K562 (cell line): ENCODE measurements around the gene NT5C3B. TPM values are rescaled to one million over a fixed set of nuclear protein-coding genes. Genes with fewer than 3 reads are reported as not detected.

Experiments used
- ATAC-seq: fragments of 200-7000 bp; cut with Tn5 transposase; 3 replicates; pipeline ENCODE4 v1.9.1; 2020; ENCODE audit warnings: moderate library complexity
- BruUV-seq: library from RNA; stranded (reverse); fragments of 400-500 nt; replicated peaks from 2 replicates; lab custom pipeline; 2021; lab: Mats Ljungman, UMichigan
- CTCF ChIA-PET: fragments of 300-600 bp; formaldehyde crosslinking; extraction: SDS; loops from one replicate; lab custom pipeline; 2021; ENCODE audit warnings: low intra/inter-chr PET ratio; lab: Yijun Ruan, JAX
- POLR2A ChIA-PET: fragments of 300-600, 350-650 bp; sonication (Branson Sonifier 250); formaldehyde crosslinking; extraction: SDS; loops from one replicate; lab custom pipeline; 2021; ENCODE audit warnings: antibody characterized with exemption, inconsistent platforms; lab: Yijun Ruan, JAX
- DNase-seq, 4 experiments: peaks; one replicate each; pipeline versions ENCODE4 v3.0.0 to v3.0.0-alpha.2; 2011 to 2018; ENCODE audit warnings: low spot score in 3 of 4, mixed read lengths in 3 of 4; ENCODE audit errors: extremely low read depth in 1 of 4
- FAIRE-seq: peaks from 2 replicates; lab custom pipeline; 2011; peaks lifted over from hg19 to GRCh38; lab: Jason Lieb, UNC
- H2AFZ ChIP-seq: 2 replicates; pipeline ENCODE4 v1.6.0; 2011; ENCODE audit warnings: low read depth, low read length, control low read depth, inconsistent platforms
- H3K27ac ChIP-seq: fragments of 200-600 bp; 3 replicates; pipeline ENCODE4 v1.8.0; 2011; ENCODE audit warnings: low read depth, mild to moderate bottlenecking, control low read depth, inconsistent platforms, low read length, moderate library complexity, mixed read lengths; ENCODE audit errors: extremely low read depth
- H3K27me3 ChIP-seq, 2 experiments: fragments of 300-600 bp in 1 of 2; 2 replicates in 1 of 2; 3 replicates in 1 of 2; pipeline versions ENCODE4 v1.6.0 to v1.8.0; 2011; ENCODE audit warnings: inconsistent platforms in 2 of 2, low read length in 2 of 2, mild to moderate bottlenecking in 1 of 2, mixed read lengths in 1 of 2, moderate library complexity in 1 of 2; ENCODE audit not compliant: control insufficient read depth in 2 of 2, insufficient read depth in 2 of 2
- H3K36me3 ChIP-seq: fragments of 300-600 bp; 3 replicates; pipeline ENCODE4 v1.8.0; 2011; ENCODE audit warnings: mild to moderate bottlenecking, low read length, inconsistent platforms; ENCODE audit not compliant: control insufficient read depth, insufficient read depth
- H3K4me1 ChIP-seq, 2 experiments: fragments of 200-600 bp in 1 of 2; replicated peaks in 1 of 2; 2 replicates in 1 of 2; 3 replicates in 1 of 2; pipeline versions ENCODE4 v1.5.1 to v1.8.0; 2011; ENCODE audit warnings: inconsistent platforms in 2 of 2, low read length in 2 of 2, mild to moderate bottlenecking in 1 of 2, mixed read lengths in 1 of 2, moderate library complexity in 1 of 2; ENCODE audit not compliant: control insufficient read depth in 2 of 2, insufficient read depth in 2 of 2
- H3K4me2 ChIP-seq: 2 replicates; pipeline ENCODE4 v1.6.1; 2011; ENCODE audit warnings: low read length, control low read depth, inconsistent platforms, mixed read lengths; ENCODE audit not compliant: insufficient read depth
- H3K4me3 ChIP-seq: fragments of 200-600 bp; sonication (generic), shearing (Covaris generic); 2 replicates; pipeline ENCODE4 v1.5.1; 2016; ENCODE audit warnings: control low read depth, inconsistent platforms
- H3K79me2 ChIP-seq: fragments of 200-600 bp; 3 replicates; pipeline ENCODE4 v1.8.0; 2011; ENCODE audit warnings: low read length, inconsistent platforms; ENCODE audit not compliant: control insufficient read depth, insufficient read depth
- H3K9ac ChIP-seq, 2 experiments: 2 replicates each; pipeline versions ENCODE4 v1.6.0 to v1.6.1; 2011; ENCODE audit warnings: low read depth in 2 of 2, low read length in 2 of 2, control low read depth in 1 of 2, inconsistent platforms in 1 of 2, mild to moderate bottlenecking in 1 of 2, mixed read lengths in 1 of 2; ENCODE audit not compliant: insufficient read depth in 1 of 2
- H3K9me1 ChIP-seq: one replicate; pipeline ENCODE4 v1.6.0; 2011; ENCODE audit warnings: inconsistent platforms, mild to moderate bottlenecking, low read length, moderate library complexity; ENCODE audit not compliant: control insufficient read depth, insufficient read depth
- H3K9me3 ChIP-seq: replicated peaks from 2 replicates; pipeline ENCODE4 v1.5.1; 2011; ENCODE audit warnings: low read depth, low read length, inconsistent platforms; ENCODE audit not compliant: control insufficient read depth, insufficient read depth
- H4K20me1 ChIP-seq: replicated peaks from 2 replicates; pipeline ENCODE4 v1.6.1; 2011; ENCODE audit warnings: low read length, inconsistent platforms, mixed read lengths; ENCODE audit not compliant: control insufficient read depth, insufficient read depth
- NFE2L1 ChIP-seq: fragments of 450-650 bp; IDR thresholded peaks from 2 replicates; pipeline ENCODE4 v1.6.1; 2016; ENCODE audit warnings: missing genetic modification characterization, low read depth, mild to moderate bottlenecking, missing compliant biosample characterization, moderate library complexity, borderline replicate concordance
- ZNF24 ChIP-seq: fragments of 450-650 bp; IDR thresholded peaks from 2 replicates; pipeline ENCODE4 v1.6.1; 2016
- WGBS: fragments of 100-300 bp; shearing (Covaris generic); methylation state at CpG from one replicate; pipeline ENCODE4 v1.1.6; 2016; ENCODE audit warnings: low coverage, mixed read lengths; ENCODE audit not compliant: insufficient coverage; ENCODE audit errors: missing lambda C conversion rate; 5-methylcytosine and 5-hydroxymethylcytosine counted together
- in situ Hi-C: fragments of 300-500 bp; cut with MboI; formaldehyde crosslinking; loops from 4 replicates; pipeline ENCODE4 v1.15.0; 2018; ENCODE audit warnings: inconsistent platforms, mixed read lengths
- intact Hi-C: fragments of 100-400 bp; cut with micrococcal nuclease; formaldehyde crosslinking; loops from 2 replicates; pipeline ENCODE4 v1.14.2; 2022
- polyA plus RNA-seq, 8 experiments: library from polyadenylated mRNA; depleted of rRNA in 4 of 8; stranded (reverse) in 5 of 8; unstranded in 3 of 8; fragments of >200 nt; fragmentation: Nextera tagmentation in 2 of 8; fragmentation: Illumina TruSeq in 1 of 8; extraction: Ambion mirVana in 2 of 8; extraction: Trizol in 1 of 8; gene quantifications; 2 replicates each; pipeline versions ENCODE4 v1.2.1 to v1.2.3, GENCODE V29; 2011 to 2014; ENCODE audit warnings: inconsistent platforms in 1 of 8, missing spikeins in 1 of 8
- total RNA-seq, 7 experiments: library from RNA; depleted of rRNA in 6 of 7; stranded (reverse); fragments of >200 nt in 6 of 7; fragmentation: Illumina TruSeq in 2 of 7; extraction: Trizol in 2 of 7; gene quantifications; 2 replicates each; pipeline versions ENCODE4 v1.2.1 to v1.2.3, GENCODE V29; 2011 to 2021; ENCODE audit warnings: low replicate concordance in 1 of 7
- TF ChIP-seq, protein P1 (sequence below): IDR thresholded peaks from 2 replicates; pipeline ENCODE4 v1.6.1; 2016; ENCODE audit warnings: missing genetic modification characterization, missing compliant biosample characterization

Gene NT5C3B
- total and polyA plus RNA-seq, 9 of the 15 experiments (the other 6 are each of a cell fraction or from before 2014, with no cell fraction given), result 2.0 to 166 (median 85.0) TPM

DNA sequence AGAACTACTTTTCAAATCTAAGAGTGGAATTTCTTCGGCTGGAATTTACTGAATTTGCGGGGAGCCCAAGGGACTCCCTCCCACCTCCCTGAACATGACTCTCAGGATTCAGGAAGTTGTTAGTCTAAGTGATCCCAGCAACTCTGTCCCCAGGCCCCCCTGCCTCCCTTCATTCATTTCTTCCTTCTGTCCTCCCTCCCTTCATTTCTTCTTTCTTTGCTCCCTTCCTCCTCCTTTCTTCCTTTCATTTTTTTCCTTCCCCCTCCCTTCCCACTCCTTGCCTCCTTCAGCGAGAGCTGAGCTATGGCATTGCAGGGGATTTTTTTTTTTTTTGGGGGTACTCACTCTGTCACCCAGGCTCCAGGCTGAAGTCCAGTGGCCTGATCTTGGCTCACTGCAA lies 38.7 kb downstream of the NT5C3B start:
- intact Hi-C loops, result no loop called here
- H3K4me1 ChIP-seq, result peaks cover 45 to 54% of the 10 kb centered on the region in 2 experiments
- no peak overlapping the region; a peak in 1 of 4 replicates for H3K9ac ChIP-seq
- DNase-seq, result no peak
- no peak for TF ChIP-seq NFE2L1 (tag)
- peak; percentile 86 for TF ChIP-seq ZNF24
- TF ChIP-seq, protein P1, sequence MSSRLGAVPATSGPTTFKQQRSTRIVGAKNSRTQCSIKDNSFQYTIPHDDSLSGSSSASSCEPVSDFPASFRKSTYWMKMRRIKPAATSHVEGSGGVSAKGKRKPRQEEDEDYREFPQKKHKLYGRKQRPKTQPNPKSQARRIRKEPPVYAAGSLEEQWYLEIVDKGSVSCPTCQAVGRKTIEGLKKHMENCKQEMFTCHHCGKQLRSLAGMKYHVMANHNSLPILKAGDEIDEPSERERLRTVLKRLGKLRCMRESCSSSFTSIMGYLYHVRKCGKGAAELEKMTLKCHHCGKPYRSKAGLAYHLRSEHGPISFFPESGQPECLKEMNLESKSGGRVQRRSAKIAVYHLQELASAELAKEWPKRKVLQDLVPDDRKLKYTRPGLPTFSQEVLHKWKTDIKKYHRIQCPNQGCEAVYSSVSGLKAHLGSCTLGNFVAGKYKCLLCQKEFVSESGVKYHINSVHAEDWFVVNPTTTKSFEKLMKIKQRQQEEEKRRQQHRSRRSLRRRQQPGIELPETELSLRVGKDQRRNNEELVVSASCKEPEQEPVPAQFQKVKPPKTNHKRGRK (tag), result peak; percentile 26; the same call in 1 of the 2 replicates
- no peaks in the 10 kb centered on the region for H3K9me3 ChIP-seq
- H3K79me2 ChIP-seq, result no peaks in the 10 kb centered on the region
- no peak overlapping the region for H3K4me2 ChIP-seq
- H3K27me3 ChIP-seq, result no peaks in the 10 kb centered on the region
- ChIA-PET POLR2A (no interaction called here), CTCF (no interaction called here)
- H2AFZ ChIP-seq, result no peak overlapping the region
- H3K27ac ChIP-seq, result no peak overlapping the region
- no peak for ATAC-seq
- no peaks in the 10 kb centered on the region for H4K20me1 ChIP-seq
- 80% methylated on average over 3 of the region's 3 CpGs for WGBS
- no peaks in the 10 kb centered on the region for H3K36me3 ChIP-seq
- in situ Hi-C loops, result no loop called here
- no peak for FAIRE-seq
- BruUV-seq, result no TSS peak
- H3K4me3 ChIP-seq, result no peak overlapping the region
- H3K9me1 ChIP-seq, result no peaks in the 10 kb centered on the region
